ENCODE results near the gene CHADL.

Gene CHADL

GRCh38 chr22:41230401-41230785 is 10.3 kb downstream of the CHADL start:
- no peak for DNase-seq (ENCODE audit: low spot score)

- DNase-seq (ENCODE audit: low spot score), result no peak
Observed at GRCh38 chr22:41229730-41230400, 10.9 kb downstream of the CHADL start.

GRCh38 chr22:41229215-41229614 is 11.5 kb downstream of the CHADL start:
- no peak for DNase-seq (ENCODE audit: low spot score)

GRCh38 chr22:41226723-41227655 is 13.7 kb downstream of the CHADL start:
- no peak for DNase-seq (ENCODE audit: low spot score)

GRCh38 chr22:41223535-41223934 is 17.2 kb downstream of the CHADL start:
- DNase-seq (ENCODE audit: low spot score), result no peak

DNA sequence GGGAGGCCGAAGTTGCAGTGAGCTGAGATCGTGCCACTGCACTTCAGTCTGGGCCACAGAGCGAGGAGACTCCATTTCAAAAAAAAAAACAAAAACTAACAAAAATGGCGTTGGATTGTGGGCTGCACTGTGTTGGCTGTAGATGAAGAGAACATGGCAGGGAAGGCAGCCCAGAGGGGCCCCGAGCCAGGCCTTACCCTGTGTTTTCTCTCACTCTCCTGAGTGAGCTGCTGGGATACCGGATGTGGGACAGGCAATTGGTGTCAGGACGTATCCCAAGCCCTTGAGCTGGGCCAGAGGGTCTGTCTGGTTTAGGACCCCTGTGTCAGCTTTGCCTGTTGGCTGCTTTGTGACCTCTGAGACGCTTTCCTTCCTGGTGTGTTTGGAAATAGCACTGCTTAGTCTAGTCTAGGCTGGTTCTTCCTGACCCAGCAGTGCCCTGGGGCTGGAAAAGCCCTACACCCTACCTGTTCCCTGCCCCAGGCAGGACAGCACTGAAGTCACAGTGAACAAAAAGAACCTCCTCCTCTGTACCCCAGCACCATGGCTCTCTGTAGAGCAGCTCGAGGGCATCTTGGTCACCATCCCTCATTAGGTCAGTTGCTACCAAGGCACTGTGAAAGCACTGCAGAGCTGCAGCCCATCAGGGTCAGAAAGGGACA is 17.8 kb downstream of the CHADL start:
- DNase-seq (ENCODE audit: low spot score), result no peak

DNA sequence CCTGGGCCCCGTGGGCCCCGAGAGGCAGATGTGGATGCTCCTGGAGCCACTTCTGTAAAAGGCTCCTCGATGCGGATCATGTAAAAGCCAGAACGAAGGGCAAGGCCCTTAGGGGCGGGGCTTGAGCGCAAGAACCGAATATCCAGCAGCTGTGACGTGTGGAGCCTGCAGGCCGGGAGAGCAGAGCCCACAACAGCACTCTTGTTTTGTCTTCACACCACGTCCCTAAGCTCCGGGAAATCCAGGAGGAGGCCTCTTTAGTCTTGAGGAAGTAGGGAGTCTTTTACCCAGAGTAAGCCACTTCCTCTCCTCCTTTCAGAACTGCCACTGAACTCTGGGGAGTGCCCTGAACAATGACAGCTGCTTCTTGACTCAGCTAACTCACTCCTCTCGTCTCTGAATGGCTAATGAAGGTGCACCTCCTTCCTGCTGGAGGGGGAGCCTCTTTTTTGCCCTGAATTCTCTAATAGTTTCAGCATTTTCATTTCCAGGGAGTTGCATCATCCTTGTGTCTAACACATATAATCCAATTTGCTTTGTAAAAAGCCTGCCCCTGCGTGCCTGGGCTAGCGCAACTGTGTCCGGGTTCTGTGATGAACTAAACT is 23.1 kb downstream of the CHADL start:
- no peak for DNase-seq (ENCODE audit: low spot score)

GRCh38 chr22:41216984-41217383 is 23.7 kb downstream of the CHADL start:
- DNase-seq (ENCODE audit: low spot score), result no peak

- no peak for DNase-seq (ENCODE audit: low spot score)
Observed at GRCh38 chr22:41215926-41216325, 24.8 kb downstream of the CHADL start.

- DNase-seq (ENCODE audit: low spot score), result no peak
Observed at GRCh38 chr22:41215409-41215808, 25.3 kb downstream of the CHADL start.

- no peak for DNase-seq (ENCODE audit: low spot score)
Observed at GRCh38 chr22:41206719-41207118, 34.0 kb downstream of the CHADL start.

GRCh38 chr22:41204992-41205900 is 35.5 kb downstream of the CHADL start, which contains the start of gene L3MBTL2:
TSS of gene L3MBTL2 (plus strand) at chr22:41205312. CDS start at chr22:41205363, 51 bp downstream.
- peak; percentile 96 for DNase-seq (ENCODE audit: low spot score)

GRCh38 chr22:41204066-41204465 is 36.7 kb downstream of the CHADL start:
- DNase-seq (ENCODE audit: low spot score), result no peak

DNA sequence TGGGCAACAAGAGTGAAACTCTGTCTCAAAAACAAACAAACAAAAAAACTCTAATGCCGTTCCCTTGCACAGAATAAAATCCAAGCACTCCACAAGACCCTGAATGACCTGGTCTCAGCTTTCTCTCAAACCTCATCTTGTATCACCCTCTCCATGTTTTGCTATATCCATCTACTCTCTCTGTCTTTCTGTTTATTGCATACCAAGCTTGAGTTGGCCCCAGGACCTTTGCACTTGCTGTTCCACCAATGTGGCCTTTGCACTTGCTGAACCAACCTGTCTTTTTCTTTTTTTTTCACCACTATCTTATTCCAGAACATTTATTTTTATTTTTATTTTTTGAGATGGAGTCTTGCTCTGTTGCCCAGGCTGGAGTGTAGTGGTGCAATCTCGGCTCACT is 37.6 kb downstream of the CHADL start:
- DNase-seq (ENCODE audit: low spot score), result no peak

GRCh38 chr22:41201141-41201540 is 39.6 kb downstream of the CHADL start:
- DNase-seq (ENCODE audit: low spot score), result no peak

GRCh38 chr22:41198027-41198580 is 42.6 kb downstream of the CHADL start:
- DNase-seq (ENCODE audit: low spot score), result peak; percentile 28

GRCh38 chr22:41197038-41197972 is 43.4 kb downstream of the CHADL start:
- DNase-seq (ENCODE audit: low spot score), result peak; percentile 84

DNA sequence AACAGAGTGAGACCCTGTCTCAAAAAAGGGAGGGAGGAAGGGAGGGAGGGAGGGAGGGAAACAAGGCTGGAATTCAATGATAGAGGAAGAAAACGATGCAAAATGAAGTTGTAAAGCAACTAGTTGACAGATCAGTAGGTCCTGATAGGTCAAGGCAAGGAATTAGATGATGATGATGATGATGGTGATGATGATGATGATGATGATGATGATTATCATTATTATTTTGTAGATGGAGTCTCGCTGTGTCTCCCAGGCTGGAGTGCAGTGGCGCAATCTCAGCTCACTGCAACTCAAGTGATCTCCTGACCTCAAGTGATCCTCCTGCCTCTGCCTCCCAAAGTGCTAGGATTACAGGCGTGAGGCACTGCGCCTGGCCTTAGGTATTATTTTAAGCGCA is 46.9 kb downstream of the CHADL start:
- no peak for DNase-seq (ENCODE audit: low spot score)

DNA sequence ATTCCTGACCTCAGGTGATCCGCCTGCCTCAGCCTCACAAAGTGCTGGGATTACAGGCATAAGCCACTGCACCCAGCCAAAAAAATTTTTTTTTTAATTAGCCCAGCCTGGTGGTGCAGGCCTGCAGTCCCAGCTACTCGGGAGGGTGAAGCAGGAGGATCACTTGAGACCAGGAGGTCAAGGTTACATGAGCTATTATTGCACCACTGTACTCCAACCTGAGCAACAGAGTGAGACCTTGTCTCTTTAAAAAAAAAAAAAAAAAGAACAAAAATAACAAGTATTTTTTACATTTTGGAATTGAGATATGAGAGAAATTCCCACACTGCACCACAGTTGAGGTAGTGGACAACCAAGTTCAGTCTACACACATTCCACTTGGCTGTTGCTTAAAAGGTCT is 49.3 kb downstream of the CHADL start:
- DNase-seq (ENCODE audit: low spot score), result no peak

- no peak for DNase-seq (ENCODE audit: low spot score)
Observed at GRCh38 chr22:41184679-41185078, 56.1 kb downstream of the CHADL start.
